HEK293T (cell line): Measurements from ENCODE around the gene ZNF780A.
"Not testable (repeated sequence)": the region's sequence is repeated elsewhere in the genome, so short reads cannot be mapped to it uniquely, and the experiment has no call there.

Source experiments
- ARNT ChIP-seq: fragments of 450-650 bp; IDR thresholded peaks from 2 replicates; pipeline ENCODE4 v1.6.1; 2017; ENCODE audit warnings: mild to moderate bottlenecking
- BHLHE40 ChIP-seq: fragments of 450-650 bp; IDR thresholded peaks from 2 replicates; pipeline ENCODE4 v1.6.1; 2016; ENCODE audit warnings: mild to moderate bottlenecking, moderate library complexity, borderline replicate concordance
- ELF4 ChIP-seq: fragments of 450-650 bp; IDR thresholded peaks from 2 replicates; pipeline ENCODE4 v1.6.1; 2017; ENCODE audit warnings: antibody characterized with exemption
- FOXA1 ChIP-seq: fragments of 450-650 bp; IDR thresholded peaks from 2 replicates; pipeline ENCODE4 v1.6.1; 2016; ENCODE audit warnings: mild to moderate bottlenecking
- FOXK2 ChIP-seq: fragments of 450-650 bp; IDR thresholded peaks from 2 replicates; pipeline ENCODE4 v1.6.1; 2016; ENCODE audit warnings: mild to moderate bottlenecking
- FOXM1 ChIP-seq: fragments of 450-650 bp; IDR thresholded peaks from 2 replicates; pipeline ENCODE4 v1.6.1; 2017; ENCODE audit warnings: mild to moderate bottlenecking, borderline replicate concordance
- LEF1 ChIP-seq: fragments of 450-650 bp; IDR thresholded peaks from 2 replicates; pipeline ENCODE4 v1.6.1; 2017; ENCODE audit warnings: mild to moderate bottlenecking, borderline replicate concordance
- NFRKB ChIP-seq: fragments of 450-650 bp; IDR thresholded peaks from 2 replicates; pipeline ENCODE4 v1.6.1; 2016; ENCODE audit warnings: mild to moderate bottlenecking, moderate library complexity
- SP1 ChIP-seq: fragments of 450-650 bp; IDR thresholded peaks from 2 replicates; pipeline ENCODE4 v1.6.1; 2017
- SUZ12 ChIP-seq: fragments of 450-650 bp; IDR thresholded peaks from 2 replicates; pipeline ENCODE4 v1.6.1; 2016; ENCODE audit warnings: mild to moderate bottlenecking
- TARDBP ChIP-seq: fragments of 450-650 bp; IDR thresholded peaks from 2 replicates; pipeline ENCODE4 v1.6.1; 2016
- ZNF384 ChIP-seq: fragments of 450-650 bp; IDR thresholded peaks from 2 replicates; pipeline ENCODE4 v1.6.1; 2016
- TF ChIP-seq, protein P1 (sequence below): fragments of 450-650 bp; IDR thresholded peaks from 2 replicates; pipeline ENCODE4 v1.6.1; 2016

DNA sequence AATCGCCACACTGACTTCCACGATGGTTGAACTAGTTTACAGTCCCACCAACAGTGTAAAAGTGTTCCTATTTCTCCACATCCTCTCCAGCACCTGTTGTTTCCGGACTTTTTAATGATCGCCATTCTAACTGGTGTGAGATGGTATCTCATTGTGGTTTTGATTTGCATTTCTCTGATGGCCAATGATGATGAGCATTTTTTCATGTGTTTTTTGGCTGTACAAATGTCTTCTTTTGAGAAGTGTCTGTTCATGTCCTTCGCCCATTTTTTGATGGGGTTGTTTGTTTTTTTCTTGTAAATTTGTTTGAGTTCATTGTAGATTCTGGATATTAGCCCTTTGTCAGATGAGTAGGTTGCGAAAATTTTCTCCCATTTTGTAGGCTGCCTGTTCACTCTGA is 23.4 kb upstream of the ZNF780A start:
- not testable (repeated sequence) for TF ChIP-seq ARNT, SP1, LEF1, SUZ12, FOXM1, BHLHE40, FOXK2, TARDBP, ZNF384, NFRKB, ELF4, FOXA1
- TF ChIP-seq, protein P1, sequence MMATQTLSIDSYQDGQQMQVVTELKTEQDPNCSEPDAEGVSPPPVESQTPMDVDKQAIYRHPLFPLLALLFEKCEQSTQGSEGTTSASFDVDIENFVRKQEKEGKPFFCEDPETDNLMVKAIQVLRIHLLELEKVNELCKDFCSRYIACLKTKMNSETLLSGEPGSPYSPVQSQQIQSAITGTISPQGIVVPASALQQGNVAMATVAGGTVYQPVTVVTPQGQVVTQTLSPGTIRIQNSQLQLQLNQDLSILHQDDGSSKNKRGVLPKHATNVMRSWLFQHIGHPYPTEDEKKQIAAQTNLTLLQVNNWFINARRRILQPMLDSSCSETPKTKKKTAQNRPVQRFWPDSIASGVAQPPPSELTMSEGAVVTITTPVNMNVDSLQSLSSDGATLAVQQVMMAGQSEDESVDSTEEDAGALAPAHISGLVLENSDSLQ = not testable (repeated sequence)
